Measurements from ENCODE around the gene NSUN4. TPM values are rescaled to one million over a fixed set of nuclear protein-coding genes. Genes with fewer than 3 reads are reported as not detected.
"Not testable (repeated sequence)": the region's sequence is repeated elsewhere in the genome, so short reads cannot be mapped to it uniquely, and the experiment has no call there.

NSUN4 gene
- polyA plus RNA-seq, 1 donor: 28.5 TPM

DNA sequence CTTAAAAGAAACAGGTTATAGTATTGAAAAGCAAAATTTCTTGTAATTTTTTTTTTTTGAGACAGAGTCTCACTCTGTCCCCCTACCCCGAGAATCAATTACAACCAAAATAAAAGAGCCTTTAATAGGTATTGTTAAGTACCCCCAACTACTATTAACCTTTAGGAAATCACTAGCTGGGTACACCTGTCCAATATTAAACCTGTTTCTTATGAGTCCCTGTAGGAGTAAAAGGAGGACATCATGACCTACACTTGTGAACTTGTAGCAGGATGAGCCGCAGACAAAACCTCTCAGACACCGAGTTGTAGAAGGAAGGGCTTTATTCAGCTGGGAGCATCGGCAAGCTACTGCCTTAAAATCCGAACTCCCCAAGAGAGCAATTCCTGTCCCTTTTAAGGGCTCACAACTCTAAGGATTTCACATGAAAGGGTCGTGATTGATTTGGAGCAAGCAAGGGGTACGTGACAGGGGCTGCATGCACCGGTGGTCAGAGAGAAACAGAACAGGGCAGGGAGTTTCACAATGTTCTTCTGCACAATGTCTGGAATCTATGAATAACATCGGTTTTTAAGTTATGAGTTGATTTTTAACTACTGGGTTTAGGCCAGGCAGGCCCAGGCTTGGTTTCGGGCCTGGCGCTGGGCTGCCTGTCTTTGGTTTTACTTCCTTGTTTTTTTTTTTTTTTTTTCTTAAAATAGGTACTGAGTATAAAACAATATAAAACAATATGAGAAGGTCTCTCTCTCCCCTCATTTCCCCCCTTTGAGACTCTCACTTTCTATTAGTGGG, 15.1 kb upstream of the NSUN4 start:
- not testable (repeated sequence) for DNase-seq

DNA sequence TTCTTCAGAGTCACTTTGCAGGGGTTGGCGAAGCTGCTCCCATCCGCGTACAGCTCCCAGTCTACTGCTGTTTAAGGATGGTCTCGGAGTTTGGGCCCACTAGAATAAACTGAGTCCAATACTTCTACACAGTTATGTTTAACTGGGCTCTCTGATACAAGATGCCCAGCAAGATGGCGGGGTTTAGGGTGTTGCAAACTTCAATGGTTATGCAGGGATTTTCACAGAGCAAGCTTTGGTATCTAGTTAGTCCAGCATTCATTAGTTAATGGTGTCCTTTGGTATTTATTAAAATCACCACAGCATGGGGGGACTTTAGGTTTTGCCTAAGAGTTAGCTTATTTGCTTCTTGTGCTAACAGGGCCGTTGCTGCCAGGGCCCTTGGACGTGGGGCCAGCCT, 12.4 kb upstream of the NSUN4 start:
- not testable (repeated sequence) for DNase-seq

DNA sequence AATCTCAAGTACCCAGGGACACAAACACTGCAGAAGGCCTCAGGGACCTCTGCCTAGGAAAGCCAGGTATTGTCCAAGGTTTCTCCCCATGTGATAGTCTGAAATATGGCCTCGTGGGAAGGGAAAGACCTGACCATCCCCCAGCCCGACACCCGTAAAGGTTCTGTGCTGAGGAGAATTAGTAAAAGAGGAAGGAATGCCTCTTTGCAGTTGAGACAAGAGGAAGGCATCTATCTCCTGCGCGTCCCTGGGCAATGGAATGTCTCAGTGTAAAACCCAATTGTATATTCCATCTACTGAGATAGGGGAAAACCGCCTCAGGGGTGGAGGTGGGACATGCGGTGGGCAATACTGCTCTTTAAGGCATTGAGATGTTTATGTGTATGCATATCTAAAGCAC, 10.8 kb upstream of the NSUN4 start:
- not testable (repeated sequence) for DNase-seq

GRCh38 chr1:46330381-46330780, 10.2 kb upstream of the NSUN4 start:
- DNase-seq: not testable (repeated sequence)

DNA sequence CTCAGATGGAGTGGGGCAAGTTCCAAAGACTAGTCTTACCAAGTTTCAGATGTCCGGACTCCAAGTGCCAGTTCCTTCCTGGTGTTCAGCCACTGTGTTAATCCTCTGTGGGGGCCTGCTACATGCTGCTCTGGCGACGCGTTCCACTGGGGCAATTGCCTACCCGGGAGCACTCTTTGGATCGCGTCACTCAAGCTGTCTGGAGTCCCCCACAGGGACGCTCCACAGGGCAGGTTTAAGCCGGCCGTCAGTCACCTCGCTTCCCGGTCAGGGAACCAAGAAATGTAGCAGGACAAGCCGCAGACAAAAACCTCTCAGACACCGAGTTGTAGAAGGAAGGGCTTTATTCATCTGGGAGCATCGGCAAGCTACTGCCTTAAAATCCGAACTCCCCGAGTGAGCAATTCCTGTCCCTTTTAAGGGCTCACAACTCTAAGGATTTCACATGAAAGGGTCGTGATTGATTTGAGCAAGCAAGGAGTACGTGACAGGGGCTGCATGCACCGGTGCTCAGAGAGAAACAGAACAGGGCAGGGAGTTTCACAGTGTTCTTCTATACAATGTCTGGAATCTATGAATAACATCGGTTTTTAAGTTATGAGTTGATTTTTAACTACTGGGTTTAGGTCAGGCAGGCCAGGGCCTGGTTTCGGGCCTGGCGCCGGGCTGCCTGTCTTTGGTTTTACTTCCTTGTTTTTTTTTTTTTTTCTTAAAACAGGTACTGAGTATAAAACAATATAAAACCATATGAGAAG, 8.6 kb upstream of the NSUN4 start:
- DNase-seq: not testable (repeated sequence)

- DNase-seq: no peak
Measured at GRCh38 chr1:46333300-46334029, 7.1 kb upstream of the NSUN4 start.

GRCh38 chr1:46334030-46334384, 6.6 kb upstream of the NSUN4 start:
- no peak for DNase-seq

DNA sequence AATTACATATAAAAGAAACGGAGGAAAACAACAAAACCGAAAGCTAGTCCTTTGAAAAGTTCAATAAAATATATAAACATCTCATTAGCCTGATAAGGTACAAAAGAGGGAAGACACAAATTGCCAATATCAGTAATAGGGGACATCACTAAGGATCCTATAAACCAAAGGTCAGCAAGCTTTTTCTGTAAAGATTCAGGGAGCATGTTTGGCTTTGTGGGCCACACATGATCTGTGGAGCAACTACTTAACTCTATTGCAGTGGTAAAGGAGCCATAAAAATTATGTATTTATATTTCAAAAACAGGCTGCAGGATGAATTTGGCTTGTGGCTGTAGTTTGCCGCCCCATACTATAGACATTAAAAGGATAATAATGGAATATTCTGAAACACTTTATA, 5.5 kb upstream of the NSUN4 start:
- DNase-seq: no peak

DNA sequence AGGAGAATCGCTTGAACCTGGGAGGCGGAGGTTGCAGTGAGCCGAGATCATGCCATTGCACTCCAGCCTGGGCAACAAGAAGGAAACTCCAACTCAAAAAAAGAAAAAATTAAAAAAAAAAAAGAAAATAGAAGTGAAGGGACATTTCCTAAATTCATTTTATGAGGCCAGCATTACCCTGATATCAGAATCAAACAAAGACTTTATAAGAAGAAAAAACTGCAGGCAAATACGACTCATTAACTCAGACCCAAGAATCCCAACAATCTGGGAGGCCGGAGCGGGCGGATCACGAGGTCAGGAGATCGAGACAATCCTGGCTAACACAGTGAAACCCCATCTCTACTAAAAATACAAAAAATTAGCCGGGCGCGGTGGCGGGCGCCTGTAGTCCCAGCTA, 3.2 kb upstream of the NSUN4 start:
- DNase-seq: not testable (repeated sequence)

DNA sequence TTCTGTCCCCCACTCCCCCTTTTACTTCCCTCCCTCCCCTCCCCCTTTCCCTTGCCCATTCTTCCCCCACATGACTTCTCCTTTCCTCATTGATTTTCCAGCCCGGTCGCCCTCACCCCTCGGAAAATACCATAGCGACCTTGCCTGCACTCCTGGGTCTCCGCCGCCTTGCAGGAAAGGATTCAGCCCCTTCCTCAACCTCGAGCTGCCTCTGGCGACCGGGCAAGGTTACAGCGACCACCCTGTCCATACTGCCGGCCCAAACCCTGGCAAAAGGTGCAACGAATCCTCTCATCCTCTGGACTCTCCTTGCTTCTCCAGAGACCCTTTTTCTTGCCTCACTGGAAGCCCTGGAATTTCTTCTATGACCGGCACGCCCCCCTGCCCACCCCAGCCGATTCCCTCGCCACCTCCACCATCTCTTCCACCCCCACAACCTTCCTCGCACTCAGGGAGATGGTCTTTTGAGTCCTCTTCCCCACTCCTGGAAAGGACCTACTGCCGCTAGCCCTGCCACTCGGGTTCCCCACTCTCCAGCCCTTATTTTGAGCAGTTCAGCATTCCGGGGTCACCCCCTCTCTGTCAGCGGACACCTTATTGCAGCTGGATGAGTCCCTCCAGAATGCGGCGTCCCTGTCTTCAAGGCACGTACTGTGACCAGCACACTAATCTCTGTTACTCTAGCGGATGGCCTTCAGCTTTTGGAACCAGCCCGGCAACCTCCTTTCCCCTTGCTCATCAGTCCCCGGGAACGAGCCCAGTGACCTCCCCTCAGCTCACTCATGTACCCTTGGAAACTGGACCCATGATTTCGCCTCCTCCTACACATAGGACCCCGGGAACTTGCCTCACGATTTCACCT, 846 bp downstream of the NSUN4 start:
- DNase-seq: no peak

DNA sequence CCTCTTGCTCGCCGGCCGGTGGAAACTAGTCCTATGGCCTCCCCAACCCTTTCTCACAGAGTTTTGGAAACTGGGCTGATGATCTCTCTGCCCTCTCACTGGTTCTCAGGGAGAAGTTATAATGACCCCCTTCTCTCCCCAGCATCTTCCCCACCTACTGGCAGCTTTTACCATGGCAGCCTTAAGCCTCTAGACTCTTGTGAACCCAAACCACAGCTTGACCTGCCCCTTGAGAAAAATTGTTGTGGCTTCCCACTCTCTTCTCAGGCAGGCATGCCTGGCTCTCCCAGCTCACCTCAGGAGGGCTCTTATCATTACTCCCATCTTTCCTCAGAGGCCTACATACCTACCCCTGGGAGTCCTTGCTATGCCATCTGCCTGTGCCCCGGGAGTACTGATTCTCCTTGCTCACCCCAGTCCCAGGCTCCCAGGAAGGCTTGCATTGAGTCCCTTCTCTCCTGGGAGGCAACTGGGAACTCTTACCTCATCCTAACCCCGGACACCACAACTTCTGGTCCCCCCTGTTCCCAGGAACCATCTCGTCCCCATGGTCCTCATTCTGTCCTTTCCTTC, 1.6 kb downstream of the NSUN4 start:
- no peak for DNase-seq

DNA sequence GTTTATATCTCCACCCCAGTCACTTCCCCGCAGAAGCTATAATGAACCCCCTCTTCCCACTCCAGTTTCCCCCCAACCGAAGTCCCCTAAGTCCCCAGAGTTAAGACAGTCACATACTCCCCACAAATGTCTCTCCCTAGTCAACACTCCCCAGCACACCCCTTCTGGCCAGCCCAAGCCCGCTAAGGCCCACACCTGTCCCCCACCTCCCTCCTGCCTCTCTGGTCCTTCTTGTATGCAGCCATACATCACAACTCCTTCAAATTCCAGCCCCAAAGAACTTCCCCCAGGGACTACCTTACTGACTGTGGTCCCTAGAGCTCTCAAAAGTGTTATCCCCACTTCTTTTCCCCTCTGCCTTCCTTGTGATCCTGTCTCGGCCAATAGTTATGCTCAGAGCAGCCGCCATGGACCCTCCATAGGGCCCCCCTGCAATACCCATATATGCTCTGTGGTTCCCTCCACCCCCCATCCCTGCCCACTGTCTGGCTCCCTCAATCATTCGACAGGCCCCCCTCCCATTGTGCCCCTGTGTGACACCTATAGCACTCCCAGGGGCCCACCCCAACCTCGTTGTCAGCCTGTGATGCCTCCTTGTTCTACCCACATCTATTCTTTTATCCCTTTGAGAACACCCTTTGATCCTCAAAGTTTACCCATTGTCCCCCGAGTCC, 2.2 kb downstream of the NSUN4 start:
- DNase-seq: no peak

- no peak for DNase-seq
Measured at GRCh38 chr1:46343351-46343695, 2.7 kb downstream of the NSUN4 start.

DNA sequence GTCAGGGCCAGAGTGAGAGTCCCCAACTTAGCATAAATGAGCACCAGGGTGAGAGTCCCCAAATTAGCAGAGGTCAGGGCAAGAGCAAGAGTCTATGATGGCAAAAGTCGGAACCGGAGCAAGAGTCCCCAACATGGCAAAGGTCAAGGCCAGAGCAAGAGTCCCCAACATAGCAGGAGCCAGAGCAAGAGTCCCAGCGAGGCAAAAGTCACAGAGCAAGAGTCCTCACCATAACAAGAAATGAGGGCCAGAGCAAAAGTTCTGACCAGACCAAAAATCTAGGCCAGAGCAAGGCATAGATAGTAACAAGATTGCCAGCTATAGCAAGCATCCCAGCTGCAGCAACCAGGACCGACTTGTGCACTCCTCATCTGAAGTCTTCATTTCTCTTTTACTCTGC, 3.1 kb downstream of the NSUN4 start:
- no peak for DNase-seq

GRCh38 chr1:46344481-46344880, 3.9 kb downstream of the NSUN4 start:
- no peak for DNase-seq

DNA sequence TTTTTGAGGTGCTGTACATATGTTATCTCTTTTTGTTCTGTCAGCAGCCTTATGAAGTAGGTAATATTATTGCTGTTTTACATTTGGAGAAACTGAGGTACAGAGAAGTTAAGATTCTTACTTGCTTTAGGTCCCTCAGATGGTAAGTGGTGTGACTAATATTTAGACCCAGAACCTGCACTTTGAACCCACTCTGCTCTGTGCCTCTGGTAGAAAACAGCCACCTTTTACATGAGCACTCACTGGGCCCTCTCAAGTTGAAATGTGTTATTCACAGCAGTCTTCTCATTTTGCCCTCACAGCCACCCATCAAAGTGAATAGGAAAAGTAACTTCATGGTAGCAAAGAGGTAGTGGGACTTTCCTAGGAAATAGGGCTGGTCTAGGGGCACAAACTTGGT, 4.7 kb downstream of the NSUN4 start:
- DNase-seq: no peak

- no peak for DNase-seq
Measured at GRCh38 chr1:46352363-46352762, 11.8 kb downstream of the NSUN4 start.

GRCh38 chr1:46355920-46356319, 15.3 kb downstream of the NSUN4 start:
- not testable (repeated sequence) for DNase-seq

- DNase-seq: no peak
Measured at GRCh38 chr1:46362158-46362557, 21.6 kb downstream of the NSUN4 start.

- DNase-seq: no peak
Measured at GRCh38 chr1:46363121-46363520, 22.5 kb downstream of the NSUN4 start.

GRCh38 chr1:46364612-46365011, 24.0 kb downstream of the NSUN4 start:
- no peak for DNase-seq
